GM12892 (cell line): ENCODE results near the gene FBLN2.
"Not testable (repeated sequence)": the region's sequence is repeated elsewhere in the genome, so short reads cannot be mapped to it uniquely, and the experiment has no call there.

ENCODE experiments used
- DNase-seq: peaks from one replicate; pipeline ENCODE4 v3.0.0; 2011; ENCODE audit not compliant: insufficient read length
- FAIRE-seq: peaks from 2 replicates; lab custom pipeline; 2011; peaks lifted over from hg19 to GRCh38; lab: Jason Lieb, UNC
- POLR2A ChIP-seq: IDR thresholded peaks from 2 replicates; pipeline ENCODE4 v1.6.1; 2011; ENCODE audit warnings: low read depth, low read length, control low read depth
- POLR2AphosphoS5 ChIP-seq: IDR thresholded peaks from 2 replicates; pipeline ENCODE4 v1.6.1; 2011; ENCODE audit warnings: low read depth, low read length, control low read depth
- TAF1 ChIP-seq: IDR thresholded peaks from 2 replicates; pipeline ENCODE4 v1.6.1; 2011; ENCODE audit warnings: low read depth, mild to moderate bottlenecking, control low read depth, low read length, borderline replicate concordance

Gene FBLN2

GRCh38 chr3:13515786-13516759, 32.9 kb upstream of the FBLN2 start:
- TF ChIP-seq POLR2AphosphoS5 (no peak), POLR2A (no peak), TAF1 (no peak)
- DNase-seq (no peak), FAIRE-seq (no peak)

GRCh38 chr3:13516760-13517135, 32.2 kb upstream of the FBLN2 start:
- FAIRE-seq, result no peak
- TF ChIP-seq POLR2AphosphoS5 (no peak), POLR2A (no peak), TAF1 (no peak)
- DNase-seq, result no peak

GRCh38 chr3:13517253-13517977, 31.5 kb upstream of the FBLN2 start:
- FAIRE-seq, result no peak
- no peak for DNase-seq
- no peak for TF ChIP-seq POLR2AphosphoS5
- TF ChIP-seq TAF1, result no peak
- TF ChIP-seq POLR2A, result no peak

GRCh38 chr3:13518516-13518953, 30.4 kb upstream of the FBLN2 start:
- FAIRE-seq, result no peak
- no peak for TF ChIP-seq POLR2AphosphoS5
- TF ChIP-seq POLR2A, result no peak
- TF ChIP-seq TAF1, result no peak
- DNase-seq, result no peak

- no peak for TF ChIP-seq POLR2AphosphoS5
- TF ChIP-seq POLR2A, result no peak
- no peak for TF ChIP-seq TAF1
- DNase-seq (no peak), FAIRE-seq (no peak)
These were observed 29.7 kb upstream of the FBLN2 start for GRCh38 chr3:13519006-13519791.

GRCh38 chr3:13520326-13520880, 28.5 kb upstream of the FBLN2 start:
- FAIRE-seq, result no peak
- no peak for DNase-seq
- TF ChIP-seq TAF1 (no peak), POLR2AphosphoS5 (no peak), POLR2A (no peak)

- TF ChIP-seq POLR2AphosphoS5, result no peak
- TF ChIP-seq TAF1, result no peak
- TF ChIP-seq POLR2A, result no peak
- no peak for FAIRE-seq
- DNase-seq, result no peak
These were observed 27.6 kb upstream of the FBLN2 start for GRCh38 chr3:13521309-13521708.

GRCh38 chr3:13521749-13522148, 27.2 kb upstream of the FBLN2 start:
- not testable (repeated sequence) for DNase-seq, FAIRE-seq

- DNase-seq, result no peak
- no peak for FAIRE-seq
- no peak for TF ChIP-seq POLR2AphosphoS5
- TF ChIP-seq POLR2A, result no peak
- no peak for TF ChIP-seq TAF1
These were observed 26.7 kb upstream of the FBLN2 start for GRCh38 chr3:13522236-13522635.

GRCh38 chr3:13524979-13525669, 23.8 kb upstream of the FBLN2 start:
- DNase-seq, result no peak
- TF ChIP-seq POLR2A (no peak), POLR2AphosphoS5 (no peak)

GRCh38 chr3:13525827-13526625, 22.9 kb upstream of the FBLN2 start:
- no peak for DNase-seq
- TF ChIP-seq POLR2A (no peak), TAF1 (no peak), POLR2AphosphoS5 (no peak)
- no peak for FAIRE-seq

More at GRCh38 chr3:13524979-13525669, 23.8 kb upstream of the FBLN2 start:
- no peak for FAIRE-seq
